Lung (tissue), 12 donors: ENCODE measurements around the gene TMEM132C. TPM values are rescaled to one million over a fixed set of nuclear protein-coding genes. Genes with fewer than 3 reads are reported as not detected.

Experiments used
- ATAC-seq: fragments of 200-7000 bp; cut with Tn5 transposase; one replicate; pipeline ENCODE4 v1.9.1; 2020; ENCODE audit warnings: moderate number of reproducible peaks; ENCODE audit not compliant: insufficient read depth, low FRiP score
- DNase-seq, 3 donors: peaks; one replicate each; pipeline ENCODE4 v3.0.0-alpha.2; 2013 to 2017
- H3K27ac ChIP-seq, 2 donors: one replicate each; pipeline ENCODE4 v1.5.1; 2013; ENCODE audit warnings: mild to moderate bottlenecking in 2 of 2, moderate library complexity in 2 of 2, control low read depth in 1 of 2, inconsistent platforms in 1 of 2, low read depth in 1 of 2, low read length in 1 of 2
- H3K27me3 ChIP-seq, 3 donors: one replicate each; pipeline ENCODE4 v1.5.1; 2013; ENCODE audit warnings: low read length in 2 of 3; ENCODE audit not compliant: control insufficient read depth in 3 of 3, insufficient read depth in 3 of 3
- H3K36me3 ChIP-seq, 4 donors: one replicate each; pipeline ENCODE4 v1.5.1; 2013; ENCODE audit warnings: low read length in 4 of 4, mild to moderate bottlenecking in 1 of 4, moderate library complexity in 1 of 4; ENCODE audit not compliant: control insufficient read depth in 4 of 4, insufficient read depth in 4 of 4
- H3K4me1 ChIP-seq, 5 donors: one replicate each; pipeline ENCODE4 v1.5.1; 2013; ENCODE audit warnings: low read length in 5 of 5, mild to moderate bottlenecking in 2 of 5, moderate library complexity in 1 of 5; ENCODE audit not compliant: control insufficient read depth in 5 of 5, insufficient read depth in 5 of 5
- H3K4me3 ChIP-seq: one replicate; pipeline ENCODE4 v1.5.1; 2013; ENCODE audit warnings: mild to moderate bottlenecking, control low read depth, moderate library complexity
- H3K9ac ChIP-seq, 2 donors: one replicate each; pipeline ENCODE4 v1.5.1; 2013; ENCODE audit warnings: low read length in 2 of 2, control low read depth in 1 of 2; ENCODE audit not compliant: insufficient read depth in 1 of 2
- H3K9me3 ChIP-seq, 4 donors: one replicate each; pipeline ENCODE4 v1.5.1; 2013; ENCODE audit warnings: low read length in 3 of 4, mild to moderate bottlenecking in 1 of 4, moderate library complexity in 1 of 4; ENCODE audit not compliant: control insufficient read depth in 4 of 4, insufficient read depth in 3 of 4
- WGBS, 2 donors: extraction: QIAGEN DNeasy Blood & Tissue Kit; methylation state at CpG; one replicate each; pipeline ENCODE4 v1.1.7; 2013; 5-methylcytosine and 5-hydroxymethylcytosine counted together
- polyA plus RNA-seq, 2 donors: library from polyadenylated mRNA; stranded (reverse); fragments of 200-250 nt; gene quantifications; one replicate each; pipeline ENCODE4 v1.2.1, GENCODE V29; 2013
- total RNA-seq, 2 donors: library from RNA; depleted of rRNA in 1 of 2; stranded (reverse); fragments of >200 nt in 1 of 2; gene quantifications; one replicate each; pipeline ENCODE4 v1.2.1, GENCODE V29; 2014 to 2021
- TF ChIP-seq, protein P1 (sequence below): IDR thresholded peaks from 2 replicates; pipeline ENCODE4 v1.5.1; 2012; ENCODE audit warnings: mild to moderate bottlenecking; ENCODE audit errors: control extremely low read depth, extremely low read depth
- donor health status: control.
- donor health status: control.
- donor health status: Bipolar disorder and iron deficiency.
- donor health status: healthy.
- donor health status: DM: yes; HTN: yes; CAD: no.

Gene TMEM132C
- total and polyA plus RNA-seq, 4 donors = 0.35 to 16.5 (median 0.77) TPM

- Histone ChIP-seq H3K4me3 (no peak overlapping the region), H3K9ac (peak overlapping the region in 1 of 2 donors; percentile 14), H3K4me1 (peaks cover 0 to 50% (median 21%) of the 10 kb centered on the region in 5 donors), H3K27ac (no peak overlapping the region), H3K36me3 (no peaks in the 10 kb centered on the region), H3K9me3 (peaks cover 0 to 10% (median 1%) of the 10 kb centered on the region in 4 donors), H3K27me3 (no peaks in the 10 kb centered on the region)
- TF ChIP-seq, protein P1, sequence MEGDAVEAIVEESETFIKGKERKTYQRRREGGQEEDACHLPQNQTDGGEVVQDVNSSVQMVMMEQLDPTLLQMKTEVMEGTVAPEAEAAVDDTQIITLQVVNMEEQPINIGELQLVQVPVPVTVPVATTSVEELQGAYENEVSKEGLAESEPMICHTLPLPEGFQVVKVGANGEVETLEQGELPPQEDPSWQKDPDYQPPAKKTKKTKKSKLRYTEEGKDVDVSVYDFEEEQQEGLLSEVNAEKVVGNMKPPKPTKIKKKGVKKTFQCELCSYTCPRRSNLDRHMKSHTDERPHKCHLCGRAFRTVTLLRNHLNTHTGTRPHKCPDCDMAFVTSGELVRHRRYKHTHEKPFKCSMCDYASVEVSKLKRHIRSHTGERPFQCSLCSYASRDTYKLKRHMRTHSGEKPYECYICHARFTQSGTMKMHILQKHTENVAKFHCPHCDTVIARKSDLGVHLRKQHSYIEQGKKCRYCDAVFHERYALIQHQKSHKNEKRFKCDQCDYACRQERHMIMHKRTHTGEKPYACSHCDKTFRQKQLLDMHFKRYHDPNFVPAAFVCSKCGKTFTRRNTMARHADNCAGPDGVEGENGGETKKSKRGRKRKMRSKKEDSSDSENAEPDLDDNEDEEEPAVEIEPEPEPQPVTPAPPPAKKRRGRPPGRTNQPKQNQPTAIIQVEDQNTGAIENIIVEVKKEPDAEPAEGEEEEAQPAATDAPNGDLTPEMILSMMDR = no peak
- 4% methylated on average over 6 of the region's 6 CpGs for WGBS, 2 donors
- ATAC-seq = no peak
- DNase-seq = peak; percentile 93 to 98 (median 97)
These were observed 72.2 kb downstream of the TMEM132C start for GRCh38 chr12:128339126-128339520.

DNA sequence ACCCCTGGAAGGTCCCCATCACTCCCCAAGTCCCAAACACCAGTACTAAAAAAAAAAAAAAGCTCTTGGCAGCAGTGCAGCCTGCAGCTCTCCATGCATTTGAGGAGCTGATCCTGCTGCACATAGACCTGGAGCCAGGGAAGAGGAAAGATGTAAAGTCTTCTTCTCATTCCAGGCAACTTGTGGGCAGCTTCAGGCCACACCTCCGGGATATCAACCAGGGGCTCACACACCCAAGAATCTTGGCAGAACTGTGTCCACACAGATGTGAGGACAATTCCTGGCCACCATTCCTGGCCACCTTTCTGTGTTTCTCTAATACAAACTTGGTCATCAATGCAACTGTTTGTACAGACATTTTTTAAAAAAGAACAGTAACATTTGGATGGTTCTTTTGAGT is 72.7 kb downstream of the TMEM132C start:
- Histone ChIP-seq H3K36me3 (no peaks in the 10 kb centered on the region), H3K9me3 (peaks cover 0 to 10% (median 1%) of the 10 kb centered on the region in 4 donors), H3K4me3 (no peak overlapping the region), H3K27ac (no peak overlapping the region), H3K4me1 (peaks cover 0 to 50% (median 21%) of the 10 kb centered on the region in 5 donors), H3K9ac (peak overlapping the region in 1 of 2 donors; percentile 14), H3K27me3 (no peaks in the 10 kb centered on the region)
- TF ChIP-seq, protein P1 = no peak
- ATAC-seq (no peak), DNase-seq (peak in 2 of 3 donors; percentile 49 to 74)
- 51 to 63% methylated on average over 1 of the region's 1 CpG for WGBS, 2 donors

DNA sequence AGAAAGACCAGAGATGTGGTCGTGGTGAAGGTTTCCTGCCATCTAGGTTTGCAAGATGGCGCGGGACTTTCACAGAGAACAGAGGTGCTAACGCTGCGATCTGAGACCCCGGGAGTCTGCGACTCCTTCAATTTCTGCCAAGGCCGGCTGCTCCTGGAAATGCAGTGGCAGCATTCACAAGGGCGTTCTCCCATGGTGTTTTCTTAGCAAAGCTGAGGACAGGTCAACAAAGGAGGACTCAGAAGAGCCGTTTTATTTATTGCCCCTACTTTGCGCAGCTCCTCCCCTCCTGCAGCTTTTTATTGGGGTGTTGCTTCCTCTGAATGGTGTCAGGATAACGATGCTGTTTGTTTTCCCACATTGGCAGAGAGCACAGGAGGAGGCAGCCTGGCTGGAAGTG is 86.3 kb downstream of the TMEM132C start:
- TF ChIP-seq, protein P1 = no peak
- 24 to 33% methylated on average over 12 of the region's 12 CpGs for WGBS, 2 donors
- Histone ChIP-seq H3K4me1 (no peaks in the 10 kb centered on the region), H3K27me3 (peaks cover 0 to 5% (median 0%) of the 10 kb centered on the region in 3 donors), H3K27ac (no peak overlapping the region), H3K36me3 (peaks cover 0 to 3% (median 0%) of the 10 kb centered on the region in 4 donors), H3K4me3 (no peak overlapping the region), H3K9ac (no peak overlapping the region), H3K9me3 (peaks cover 0 to 18% (median 0%) of the 10 kb centered on the region in 4 donors)
- ATAC-seq (no peak), DNase-seq (no peak)

- 78 to 80% methylated on average over 7 of the region's 7 CpGs for WGBS, 2 donors
- DNase-seq (no peak), ATAC-seq (no peak)
- peaks cover 0 to 3% (median 0%) of the 10 kb centered on the region in 4 donors for H3K36me3 ChIP-seq
- H3K4me1 ChIP-seq = peaks cover 0 to 5% (median 4%) of the 10 kb centered on the region in 5 donors
- TF ChIP-seq, protein P1 = no peak
- H3K9me3 ChIP-seq = peaks cover 0 to 12% (median 0%) of the 10 kb centered on the region in 4 donors
- no peak overlapping the region for H3K27ac ChIP-seq
- H3K27me3 ChIP-seq = peaks cover 0 to 5% (median 0%) of the 10 kb centered on the region in 3 donors
- no peak overlapping the region for H3K4me3 ChIP-seq
- no peak overlapping the region for H3K9ac ChIP-seq
These were observed 89.6 kb downstream of the TMEM132C start for GRCh38 chr12:128356547-128356946.
